H4 (cell line): Measurements from ENCODE around the gene TMEM131L. TPM values are rescaled to one million over a fixed set of nuclear protein-coding genes. Genes with fewer than 3 reads are reported as not detected.
"Not testable (repeated sequence)": the region's sequence is repeated elsewhere in the genome, so short reads cannot be mapped to it uniquely, and the experiment has no call there.

Experiments used
- DNase-seq: peaks from one replicate; pipeline ENCODE4 v3.0.0-alpha.2; 2015; ENCODE audit warnings: low spot score
- total RNA-seq: library from RNA; depleted of rRNA; stranded (reverse); fragments of >200 nt; shearing (Covaris generic); gene quantifications from 2 replicates; pipeline ENCODE4 v1.2.3, GENCODE V29; 2014

Gene TMEM131L
- total RNA-seq, 1 experiment from 2014 or later = 14.2 TPM

- no peak for DNase-seq
These were observed 32.8 kb downstream of the TMEM131L start for GRCh38 chr4:153499005-153499404.

DNA sequence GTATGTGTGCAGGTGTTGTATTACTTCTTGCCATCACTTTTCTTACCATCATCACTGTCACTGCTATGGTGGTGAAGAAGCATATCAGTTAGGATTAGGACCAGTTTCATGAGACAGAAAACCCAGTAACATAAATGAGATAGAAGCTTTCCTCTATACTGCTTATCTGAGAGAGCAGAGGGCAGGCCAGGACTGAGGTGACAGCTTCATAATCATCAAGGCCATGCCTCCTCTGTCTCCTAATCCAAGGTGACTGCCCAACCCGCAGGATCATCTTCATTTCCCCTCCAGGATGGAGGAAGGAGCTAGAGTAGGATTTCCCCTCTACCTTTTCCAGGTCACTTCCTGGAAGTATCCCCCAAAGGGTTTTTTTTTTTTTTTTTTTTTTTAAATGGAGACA, 35.4 kb downstream of the TMEM131L start:
- DNase-seq = no peak

GRCh38 chr4:153502584-153502983, 36.4 kb downstream of the TMEM131L start:
- DNase-seq = no peak

DNA sequence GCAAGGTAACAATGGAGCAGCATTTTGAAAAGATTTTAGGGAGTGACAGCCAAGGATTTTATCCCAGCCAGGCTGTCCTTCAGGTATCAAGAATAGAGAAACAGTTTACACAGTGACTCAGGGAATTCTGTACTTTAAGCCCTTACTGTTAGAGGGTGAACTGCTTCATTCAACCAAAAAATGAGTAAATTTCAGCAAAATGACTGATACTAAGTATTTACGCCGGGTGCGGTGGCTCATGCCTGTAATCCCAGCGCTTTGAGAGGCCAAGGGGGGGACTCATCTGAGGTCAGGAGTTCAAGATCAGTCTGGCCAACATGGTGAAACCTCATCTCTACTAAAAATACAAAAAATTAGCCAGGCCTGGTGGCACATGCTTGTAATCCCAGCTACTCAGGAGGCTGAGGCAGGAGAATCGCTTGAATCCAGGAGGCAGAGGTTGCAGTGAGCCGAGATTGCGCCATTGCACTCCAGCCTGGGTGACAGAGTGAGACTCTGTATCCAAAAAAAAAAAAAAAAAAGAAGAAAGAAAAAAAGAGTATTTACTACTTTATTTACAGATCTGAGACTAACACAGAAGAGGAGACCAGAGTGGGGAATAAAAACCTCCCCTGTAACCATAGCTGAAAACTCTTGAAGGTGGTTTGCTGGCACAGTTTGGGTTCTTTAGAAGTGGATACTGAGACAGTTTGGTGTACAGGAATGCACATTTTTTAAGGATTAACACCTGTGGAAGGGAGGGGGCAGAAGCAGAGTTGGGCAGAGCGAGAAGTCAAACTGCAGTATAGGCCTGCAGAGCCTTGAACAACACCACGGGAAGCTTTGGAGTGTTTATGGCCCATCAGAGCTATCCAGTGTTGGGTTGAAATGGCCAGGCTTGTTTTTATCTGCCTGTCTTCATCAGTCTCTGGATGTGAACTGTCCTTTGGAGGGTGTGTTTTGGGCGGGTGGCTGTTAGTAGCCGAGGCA, 40.5 kb downstream of the TMEM131L start:
- DNase-seq = no peak

DNA sequence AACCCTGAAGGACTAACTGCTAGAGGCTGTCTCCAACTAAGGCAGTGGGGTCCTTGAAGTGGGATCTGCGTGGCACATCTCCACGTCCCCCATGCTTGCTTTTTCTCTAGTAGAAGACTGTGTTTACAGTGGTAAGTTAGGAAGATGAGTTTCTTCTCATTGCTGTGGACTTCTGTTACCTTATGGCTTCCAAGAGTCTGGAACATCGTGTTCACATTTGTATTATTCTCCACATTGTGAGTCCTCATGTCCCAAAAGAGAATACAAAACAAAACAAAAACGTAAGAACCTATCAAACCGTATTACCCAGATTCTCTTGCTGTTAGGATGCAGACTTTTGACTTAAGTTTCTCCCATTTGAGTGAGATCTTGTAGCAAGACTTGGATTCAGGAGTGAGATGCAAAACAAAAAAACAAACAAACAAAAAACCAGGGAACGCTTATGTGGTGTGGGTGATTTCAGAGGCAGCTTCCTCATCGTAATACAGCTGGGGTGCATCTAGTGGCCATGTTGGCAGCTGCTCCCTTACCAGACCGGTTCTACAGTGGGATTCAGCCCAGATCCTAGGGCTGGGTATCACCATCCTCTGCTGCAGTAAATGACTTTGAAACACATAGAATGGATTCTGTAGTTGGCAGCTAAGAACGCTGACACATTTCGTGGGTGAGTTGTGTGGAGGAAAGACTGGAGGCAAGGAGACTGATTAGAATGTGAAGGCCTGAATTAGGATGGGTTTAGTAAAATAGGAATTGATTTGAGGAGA, 41.3 kb downstream of the TMEM131L start:
- DNase-seq = no peak

DNA sequence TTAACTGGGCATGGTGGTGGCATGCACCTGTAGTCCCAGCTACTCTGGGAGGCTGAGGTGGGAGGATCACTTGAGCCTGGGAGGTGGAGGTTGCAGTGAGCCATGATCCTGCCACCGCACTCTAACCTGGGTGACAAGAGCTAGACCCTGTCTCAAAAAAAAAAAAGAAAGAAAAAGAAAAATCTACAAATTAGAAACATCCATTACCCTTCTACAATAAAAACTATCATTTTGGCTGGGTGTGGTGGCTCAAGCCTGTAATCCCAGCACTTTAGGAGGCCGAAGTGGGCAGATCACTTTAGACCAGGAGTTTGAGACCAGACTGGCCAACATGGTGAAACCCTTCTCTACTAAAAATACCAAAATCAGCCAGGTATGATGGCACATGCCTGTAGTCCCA, 43.1 kb downstream of the TMEM131L start:
- DNase-seq = not testable (repeated sequence)

DNA sequence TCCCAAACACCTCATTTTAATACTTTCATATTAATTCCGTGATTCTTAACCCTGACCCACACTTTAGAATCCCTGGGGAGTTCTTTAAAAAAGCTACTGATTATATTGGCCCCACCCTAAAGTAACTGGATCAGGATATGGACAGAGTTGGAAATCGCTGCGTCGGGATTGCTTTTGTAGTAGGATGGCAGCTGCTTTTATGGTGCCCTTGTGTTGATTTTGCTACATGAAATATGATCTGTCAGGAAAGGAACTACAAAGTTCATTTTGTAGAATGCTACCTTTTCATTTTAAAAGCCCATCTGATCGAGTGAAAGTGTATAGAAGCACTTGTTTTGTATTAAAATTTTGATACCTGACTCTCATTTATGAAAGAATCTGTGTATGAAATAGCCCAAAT, 43.6 kb downstream of the TMEM131L start:
- DNase-seq = no peak

DNA sequence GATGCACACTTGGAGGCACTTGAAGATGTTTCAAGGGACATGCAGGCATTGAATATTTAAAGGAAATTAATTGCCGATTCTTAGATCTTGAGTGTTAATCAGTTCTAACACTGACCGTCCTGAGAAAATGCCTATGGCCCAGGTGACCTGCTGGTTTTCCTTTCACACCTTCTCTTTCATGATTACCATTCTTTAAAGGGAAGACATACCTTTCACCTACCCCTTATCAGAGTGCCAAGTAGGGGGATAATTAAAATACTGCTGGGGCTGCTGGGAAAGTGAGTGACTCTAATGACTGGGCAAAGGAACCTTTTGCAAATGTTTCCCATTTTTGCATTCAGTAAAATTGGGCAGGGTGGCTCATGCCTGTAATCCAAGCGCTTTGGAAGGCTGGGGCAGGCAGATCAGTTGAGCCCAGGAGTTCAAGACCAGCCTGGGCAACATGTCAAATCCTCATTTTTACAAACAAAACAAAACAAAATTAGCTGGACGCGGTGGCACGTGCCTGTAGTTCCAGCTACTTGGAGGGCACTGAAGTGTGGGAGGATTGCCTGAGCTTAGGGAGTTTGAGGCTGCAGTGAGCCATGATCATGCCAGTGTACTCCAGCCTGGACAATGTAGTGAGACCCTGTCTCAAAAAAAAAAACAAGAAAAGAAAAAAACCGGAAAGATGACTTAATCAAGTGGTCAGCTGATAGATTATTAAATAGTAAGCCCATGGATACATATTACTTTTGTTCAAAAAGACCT, 44.3 kb downstream of the TMEM131L start:
- no peak for DNase-seq

DNA sequence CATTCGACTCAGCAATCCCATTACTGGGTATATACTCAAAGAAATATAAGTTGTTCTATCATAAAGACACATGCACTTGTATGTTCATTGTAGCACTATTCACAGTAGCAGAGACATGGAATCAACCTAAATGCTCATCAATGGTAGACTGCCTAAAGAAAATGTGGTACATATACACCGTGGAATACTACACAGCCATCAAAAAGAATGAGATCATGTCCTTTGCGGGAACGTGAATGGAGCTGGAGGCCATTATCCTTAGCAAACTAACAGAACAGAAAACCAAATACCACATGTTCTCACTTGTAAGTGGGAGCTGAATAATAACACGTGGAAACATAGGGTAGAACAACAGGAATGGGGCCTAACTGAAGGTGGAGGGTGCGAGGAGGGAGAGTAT, 44.9 kb downstream of the TMEM131L start:
- DNase-seq = no peak

DNA sequence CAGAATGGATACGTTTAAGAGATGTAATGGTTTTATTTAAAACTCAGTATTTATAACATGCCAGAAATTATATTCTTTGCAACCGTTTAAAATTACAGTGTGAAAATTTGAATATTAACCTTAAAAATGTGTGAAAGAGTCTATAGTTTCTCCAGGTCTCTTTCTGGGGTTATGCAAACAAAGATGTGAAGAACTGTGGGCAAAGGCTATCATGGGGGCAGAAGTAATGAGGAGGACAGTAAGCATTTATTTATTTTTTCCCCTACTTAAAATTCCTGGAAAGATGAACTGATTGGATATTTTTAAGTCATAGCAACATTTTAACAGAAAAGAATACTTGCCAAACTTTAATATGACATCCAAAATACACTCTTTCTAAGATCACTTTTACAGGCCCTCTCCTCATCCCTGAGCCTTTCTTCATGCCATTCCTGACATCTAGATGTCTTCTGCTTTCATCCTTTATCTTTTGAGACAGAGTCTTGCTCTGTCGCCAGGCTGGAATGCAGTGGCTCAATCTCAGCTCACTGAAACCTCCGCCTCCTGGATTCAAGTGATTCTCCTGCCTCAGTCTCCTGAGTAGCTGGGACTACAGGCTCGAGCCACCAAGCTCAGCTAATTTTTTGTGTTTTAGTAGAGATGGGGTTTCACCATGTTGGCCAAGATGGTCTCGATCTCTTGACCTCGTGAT, 46.1 kb downstream of the TMEM131L start:
- no peak for DNase-seq

- DNase-seq = no peak
These were observed 46.9 kb downstream of the TMEM131L start for GRCh38 chr4:153512952-153513500.

DNA sequence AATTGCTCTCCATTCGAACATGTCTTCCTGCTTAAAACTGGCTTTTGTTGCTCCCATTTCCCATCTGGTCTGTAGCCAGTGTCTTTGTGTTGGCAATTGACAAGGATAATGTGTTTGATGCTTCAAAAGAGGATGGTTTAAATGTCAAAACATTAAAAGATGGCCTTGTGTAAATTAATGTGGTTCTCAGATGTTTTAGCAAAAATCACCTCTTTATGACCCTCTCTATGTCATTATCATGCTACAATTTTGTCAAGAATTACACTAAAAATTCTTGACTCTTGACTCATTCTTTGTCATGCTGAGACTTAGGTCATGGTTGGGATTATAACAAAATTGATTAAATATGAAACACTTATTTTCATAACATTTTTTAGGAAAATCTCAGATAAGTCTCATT, 47.4 kb downstream of the TMEM131L start:
- DNase-seq = no peak

- DNase-seq = peak; percentile 14
These were observed 47.9 kb downstream of the TMEM131L start for GRCh38 chr4:153514001-153514526.

DNA sequence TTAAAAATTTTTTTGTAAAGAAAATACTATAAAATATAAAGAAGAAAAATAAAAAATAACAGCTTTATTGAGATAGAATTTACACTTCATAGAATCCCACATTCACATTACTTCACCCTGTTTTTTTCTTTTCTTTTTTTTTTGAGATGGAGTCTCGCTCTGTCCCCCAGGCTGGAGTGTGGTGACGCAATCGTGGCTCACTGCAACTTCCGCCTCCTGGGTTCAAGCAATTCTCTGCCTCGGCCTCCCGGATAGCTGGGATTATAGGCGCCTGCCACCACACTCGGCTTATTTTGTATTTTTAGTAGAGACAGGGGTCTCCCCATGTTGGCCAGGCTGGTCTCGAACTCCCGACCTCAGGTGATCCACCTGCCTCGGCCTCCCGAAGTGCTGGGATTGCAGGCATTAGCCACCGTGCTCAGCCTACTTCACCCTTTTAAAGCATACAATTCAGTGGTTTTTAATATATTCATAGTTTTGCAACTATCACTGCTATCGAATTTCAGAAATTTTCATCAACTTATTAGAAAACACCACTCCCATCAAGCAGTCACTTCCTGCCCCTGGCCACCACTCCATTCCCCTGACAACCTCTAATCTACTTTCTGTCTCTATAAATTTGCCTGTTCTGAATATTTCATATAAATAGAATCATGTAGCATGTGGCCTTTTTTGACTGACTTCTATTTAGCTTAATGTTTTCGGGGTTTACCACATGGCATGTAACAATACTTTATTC, 48.7 kb downstream of the TMEM131L start:
- DNase-seq = no peak

DNA sequence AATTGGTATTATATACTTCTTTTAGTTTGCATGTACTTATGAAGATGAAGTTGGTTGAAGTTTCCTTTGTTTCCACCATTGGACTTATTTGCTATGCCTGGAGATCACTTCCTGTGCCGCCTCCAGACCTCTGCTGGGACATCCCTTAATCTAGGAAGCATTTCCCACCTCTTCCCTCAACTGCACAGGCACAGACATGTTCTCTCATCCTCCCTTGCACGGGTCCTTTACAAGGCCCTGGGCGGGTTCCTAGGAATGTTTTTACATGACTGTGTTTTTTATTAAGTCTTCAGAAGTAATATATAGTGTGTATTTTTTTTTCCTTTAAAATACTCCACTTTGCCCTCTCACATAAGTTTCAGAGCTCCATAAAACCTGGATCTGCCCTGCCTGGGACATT, 51.0 kb downstream of the TMEM131L start:
- DNase-seq = no peak

DNA sequence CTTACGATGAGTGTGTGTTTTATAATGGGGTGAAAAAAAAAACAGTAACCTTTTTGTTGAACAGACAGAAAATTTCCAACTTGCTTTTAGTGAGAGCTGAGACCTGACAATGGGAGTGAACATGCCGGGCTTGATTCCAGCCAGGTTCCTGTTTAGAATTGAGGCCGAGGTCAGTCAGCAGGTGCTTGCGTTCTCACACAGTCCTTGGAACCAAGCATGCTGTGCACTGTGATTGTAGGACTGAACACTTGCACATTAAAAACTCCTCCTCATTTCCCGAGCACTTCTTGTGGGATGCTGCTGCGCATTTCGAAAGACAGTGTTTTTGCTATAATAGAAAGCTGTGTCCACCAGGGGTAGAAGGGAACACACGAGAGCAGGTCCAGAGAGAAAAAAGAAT, 51.8 kb downstream of the TMEM131L start:
- no peak for DNase-seq

DNA sequence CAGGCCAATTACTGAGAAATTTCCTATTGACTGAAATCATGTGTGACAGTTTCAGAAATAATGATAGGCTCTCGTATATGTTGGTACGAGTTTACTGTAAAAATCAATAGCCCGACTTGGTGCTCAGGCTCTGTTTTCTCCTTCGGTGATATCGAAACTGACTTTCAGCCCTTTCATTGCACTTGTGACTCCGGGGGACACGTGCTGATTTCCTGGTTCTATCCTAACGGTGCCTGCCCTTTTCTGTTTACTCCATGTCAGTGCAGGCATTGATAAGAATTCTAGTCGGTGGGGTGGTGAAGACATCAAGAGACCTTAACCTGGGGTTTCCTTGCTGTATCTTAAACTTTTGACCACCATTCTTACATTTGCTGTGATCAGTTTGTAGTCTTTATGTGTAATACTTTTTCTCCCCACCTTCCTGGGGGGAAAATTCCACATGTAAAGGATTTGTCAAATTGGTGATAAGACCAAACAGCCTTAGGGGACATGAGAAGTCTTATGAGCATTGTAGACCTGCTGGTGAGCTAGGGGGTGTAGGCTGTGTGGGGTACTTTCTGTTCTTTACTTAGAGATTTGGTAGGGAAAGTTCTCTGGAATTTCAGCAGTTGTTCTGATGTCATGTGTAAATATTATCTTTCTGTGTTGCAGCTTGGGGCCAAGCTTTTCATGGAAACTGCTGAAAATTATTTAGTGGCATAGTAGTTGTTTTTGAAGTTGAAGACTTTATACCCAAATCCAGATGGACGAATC, 52.7 kb downstream of the TMEM131L start:
- DNase-seq = no peak

DNA sequence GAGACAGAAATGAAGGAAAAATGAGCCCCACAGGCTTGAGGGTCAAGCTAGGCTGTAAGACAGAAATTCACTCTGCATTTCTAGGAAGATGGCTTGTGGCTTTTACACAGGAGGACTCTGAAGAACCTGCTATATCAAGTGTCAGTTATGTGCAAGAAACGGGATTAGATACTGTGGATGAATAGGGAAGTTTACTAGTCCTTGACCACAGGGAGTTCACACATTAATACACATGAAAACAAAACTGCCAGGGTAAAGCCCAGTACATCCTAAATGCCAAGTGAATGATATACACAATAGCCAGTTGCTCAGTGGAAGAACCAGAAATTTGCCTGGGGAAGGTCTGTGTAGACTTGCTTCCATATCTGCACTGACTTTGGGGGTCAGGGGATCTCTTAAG, 53.5 kb downstream of the TMEM131L start:
- DNase-seq = no peak

DNA sequence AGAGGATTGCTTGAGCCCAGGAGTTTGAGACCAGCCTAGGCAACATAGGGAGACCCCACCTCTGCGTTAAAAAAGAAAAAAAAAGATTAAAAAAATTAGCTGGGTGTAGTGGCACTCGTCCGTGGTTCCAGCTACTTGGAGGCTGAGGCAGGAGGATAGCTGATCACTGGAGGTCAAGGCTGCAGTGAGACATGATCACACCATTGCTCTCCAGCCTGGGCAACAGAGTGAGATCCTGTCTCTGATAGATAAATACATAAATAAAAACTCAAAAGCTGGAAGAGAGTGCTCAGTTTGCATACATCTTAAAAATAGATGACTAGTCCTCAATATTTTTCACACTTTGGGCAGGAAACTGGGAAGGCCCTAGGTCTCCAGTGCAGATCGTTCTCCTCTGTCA, 54.1 kb downstream of the TMEM131L start:
- DNase-seq = no peak
